HepG2 (cell line): ENCODE measurements around the gene IL1B. TPM values are rescaled to one million over a fixed set of nuclear protein-coding genes. Genes with fewer than 3 reads are reported as not detected.

Experiments
- ARID3A ChIP-seq: IDR thresholded peaks from 2 replicates; pipeline ENCODE4 v1.6.1; 2012; ENCODE audit warnings: low read depth, low read length, improper control_type of control experiment
- ARID5B ChIP-seq: IDR thresholded peaks from 2 replicates; pipeline ENCODE4 v1.4.0; 2020; ENCODE audit warnings: mild to moderate bottlenecking, missing genetic modification reagents
- ASH2L ChIP-seq: fragments of 300-600, 200-600 bp; sonication (generic); IDR thresholded peaks from 2 replicates; pipeline ENCODE4 v1.7.0; 2017; ENCODE audit warnings: low read depth, mild to moderate bottlenecking, moderate library complexity, mixed read lengths, low read length; ENCODE audit not compliant: insufficient read length
- ELF1 ChIP-seq: sonication (generic); formaldehyde crosslinking; IDR thresholded peaks from 2 replicates; pipeline ENCODE4 v1.4.0; 2020; ENCODE audit warnings: missing genetic modification reagents
- GATA4 ChIP-seq: sonication (generic); IDR thresholded peaks from 2 replicates; pipeline ENCODE4 v1.6.1; 2016; ENCODE audit warnings: antibody characterized with exemption, low read depth, borderline replicate concordance
- GFI1 ChIP-seq: sonication (generic); formaldehyde crosslinking; IDR thresholded peaks from 2 replicates; pipeline ENCODE4 v1.5.0; 2020; ENCODE audit warnings: missing genetic modification reagents, mild to moderate bottlenecking, borderline replicate concordance
- HIC2 ChIP-seq: sonication (generic); formaldehyde crosslinking; IDR thresholded peaks from 2 replicates; pipeline ENCODE4 v1.9.0; 2022; ENCODE audit warnings: low read depth, missing genetic modification reagents
- HMG20A ChIP-seq: IDR thresholded peaks from 2 replicates; pipeline ENCODE4 v1.6.1; 2016; ENCODE audit warnings: borderline replicate concordance
- KLF6 ChIP-seq: IDR thresholded peaks from 2 replicates; pipeline ENCODE4 v1.8.0; 2016; ENCODE audit warnings: missing biosample characterization, missing genetic modification reagents
- NR2F6 ChIP-seq, 2 experiments: IDR thresholded peaks; 2 replicates each; pipeline ENCODE4 v1.6.1; 2016; ENCODE audit warnings: antibody characterized with exemption in 1 of 2, mild to moderate bottlenecking in 1 of 2
- PAWR ChIP-seq: sonication (generic); formaldehyde crosslinking; IDR thresholded peaks from 2 replicates; pipeline ENCODE4 v1.4.0; 2020; ENCODE audit warnings: missing genetic modification reagents, mild to moderate bottlenecking, borderline replicate concordance
- PHF20 ChIP-seq: sonication (generic); formaldehyde crosslinking; IDR thresholded peaks from 2 replicates; pipeline ENCODE4 v1.5.0; 2020; ENCODE audit warnings: mild to moderate bottlenecking, missing genetic modification reagents
- PRDM10 ChIP-seq: sonication (generic); formaldehyde crosslinking; IDR thresholded peaks from 2 replicates; pipeline ENCODE4 v1.4.0; 2020; ENCODE audit warnings: low read depth, missing genetic modification reagents
- RCOR2 ChIP-seq: IDR thresholded peaks from 2 replicates; pipeline ENCODE4 v1.6.1; 2016; ENCODE audit warnings: missing biosample characterization, missing genetic modification reagents
- STAG1 ChIP-seq: sonication (generic); formaldehyde crosslinking; IDR thresholded peaks from 2 replicates; pipeline ENCODE4 v1.4.0; 2020; ENCODE audit warnings: missing genetic modification reagents
- TARDBP ChIP-seq: sonication (generic); formaldehyde crosslinking; IDR thresholded peaks from 2 replicates; pipeline ENCODE4 v1.8.0; 2022; ENCODE audit warnings: mild to moderate bottlenecking, missing genetic modification reagents
- ZNF652 ChIP-seq: IDR thresholded peaks from 2 replicates; pipeline ENCODE4 v1.6.1; 2016; ENCODE audit warnings: low read depth, borderline replicate concordance
- polyA plus RNA-seq, 8 experiments: library from polyadenylated mRNA; depleted of rRNA in 3 of 8; stranded (reverse) in 7 of 8; unstranded in 1 of 8; fragments of >200 nt; fragmentation: Illumina TruSeq in 4 of 8; extraction: Trizol in 4 of 8; gene quantifications; 2 replicates each; pipeline versions ENCODE4 v1.2.1 to v1.2.3, GENCODE V29; 2011 to 2016; ENCODE audit warnings: low read depth in 4 of 8, missing spikeins in 1 of 8, mixed read lengths in 1 of 8; ENCODE audit not compliant: insufficient read depth in 1 of 8
- total RNA-seq, 5 experiments: library from RNA; depleted of rRNA; stranded (reverse); fragments of >200 nt; fragmentation: Illumina TruSeq; extraction: Trizol; gene quantifications; 2 replicates each; pipeline ENCODE4 v1.2.3, GENCODE V29; 2016; ENCODE audit warnings: low read depth in 1 of 5

The IL1B gene
- total and polyA plus RNA-seq, 2 of the 13 experiments (the other 11 are each of a cell fraction or from before 2014, with no cell fraction given), result 0.18 TPM; not detected in 1

- TF ChIP-seq ARID5B (CRISPR knock-in tag) (peak; percentile 83), ARID3A (peak; percentile 95), HIC2 (no peak), GFI1 (CRISPR knock-in tag) (peak; percentile 32; the same call in 1 of the 2 replicates), STAG1 (CRISPR knock-in tag) (no peak), PHF20 (no peak), PRDM10 (peak; percentile 95), PAWR (CRISPR knock-in tag) (no peak), ELF1 (CRISPR knock-in tag) (peak; percentile 36; the same call in 1 of the 2 replicates), RCOR2 (CRISPR knock-in tag) (peak; percentile 86), ASH2L (peak; percentile 96), NR2F6 (IDR thresholded peaks at IDR 0.05) (peak; percentile 52), NR2F6 (CRISPR knock-in tag; IDR thresholded peaks at IDR 0.05) (peak; percentile 72), KLF6 (CRISPR knock-in tag) (peak; percentile 21; the same call in 1 of the 2 replicates), HMG20A (peak; percentile 82; the same call in 1 of the 2 replicates), ZNF652 (CRISPR knock-in tag) (0 out of 2 replicates have a peak, but pooled peaks have one; percentile 23), GATA4 (peak; percentile 67; the same call in 1 of the 2 replicates), TARDBP (CRISPR knock-in tag) (peak; percentile 56; the same call in 1 of the 2 replicates)
These were observed 32.7 kb downstream of the IL1B start (continued) for GRCh38 chr2:112803691-112804521.
